ENCODE measurements around the gene PNCK.

Gene PNCK

GRCh38 chrX:153657161-153657560 is 16.5 kb downstream of the PNCK start:
- DNase-seq, result no peak

DNA sequence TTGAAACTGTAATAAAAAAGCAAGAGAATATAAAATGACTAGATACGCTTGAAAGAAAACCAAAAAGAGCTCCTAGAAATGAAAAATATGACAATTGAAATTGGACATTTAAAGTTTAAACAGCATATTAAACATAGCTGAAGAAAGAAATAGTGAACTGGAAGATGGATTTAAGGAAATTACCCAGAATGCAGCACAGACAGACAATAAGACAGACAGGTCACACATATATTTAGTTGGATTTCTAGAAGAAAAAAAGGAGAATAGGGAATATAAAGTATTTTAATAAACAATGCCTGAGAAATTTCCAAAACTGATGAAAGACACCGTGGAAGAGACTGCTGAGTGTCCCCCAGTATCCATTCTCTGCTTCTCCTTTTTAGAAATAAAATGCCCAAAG is 20.1 kb downstream of the PNCK start:
- DNase-seq, result no peak

- no peak for DNase-seq
These were observed 22.0 kb downstream of the PNCK start for GRCh38 chrX:153651540-153652079.

- DNase-seq, result no peak
These were observed 22.7 kb downstream of the PNCK start for GRCh38 chrX:153650959-153651358.

DNA sequence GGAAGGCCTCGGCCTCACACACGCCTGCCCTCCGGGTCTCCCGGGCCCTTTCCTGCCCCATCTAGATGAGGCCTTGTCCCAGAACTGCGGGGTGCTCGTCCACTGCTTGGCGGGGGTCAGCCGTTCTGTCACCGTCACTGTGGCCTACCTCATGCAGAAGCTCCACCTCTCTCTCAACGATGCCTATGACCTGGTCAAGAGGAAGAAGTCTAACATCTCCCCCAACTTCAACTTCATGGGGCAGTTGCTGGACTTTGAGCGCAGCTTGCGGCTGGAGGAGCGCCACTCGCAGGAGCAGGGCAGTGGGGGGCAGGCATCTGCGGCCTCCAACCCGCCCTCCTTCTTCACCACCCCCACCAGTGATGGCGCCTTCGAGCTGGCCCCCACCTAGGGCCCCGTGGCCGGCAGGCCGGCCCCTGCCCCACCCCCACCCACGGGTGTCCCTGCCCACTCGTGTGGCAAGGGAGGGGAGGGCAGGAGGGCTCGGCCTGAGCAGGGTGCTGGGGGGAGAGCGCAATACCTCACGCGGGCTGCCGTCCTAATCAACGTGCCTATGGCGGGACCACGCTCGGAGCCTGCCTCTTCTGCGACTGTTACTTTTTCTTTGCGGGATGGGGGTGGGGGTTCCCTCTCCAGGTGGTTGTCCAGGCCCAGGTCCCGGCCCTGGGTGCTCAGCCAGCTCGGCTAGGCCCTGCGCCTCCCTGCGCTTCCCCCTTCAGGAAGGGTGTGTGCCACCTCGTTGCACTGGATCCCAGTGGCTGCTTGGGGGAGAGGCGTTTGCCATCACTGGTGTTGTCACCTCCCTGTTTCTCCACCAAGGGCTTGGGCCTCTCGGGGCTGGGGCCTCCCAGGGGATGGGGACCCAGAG is 23.5 kb downstream of the PNCK start:
- DNase-seq, result no peak

- DNase-seq, result no peak
These were observed 24.3 kb downstream of the PNCK start for GRCh38 chrX:153649178-153649914.

DNA sequence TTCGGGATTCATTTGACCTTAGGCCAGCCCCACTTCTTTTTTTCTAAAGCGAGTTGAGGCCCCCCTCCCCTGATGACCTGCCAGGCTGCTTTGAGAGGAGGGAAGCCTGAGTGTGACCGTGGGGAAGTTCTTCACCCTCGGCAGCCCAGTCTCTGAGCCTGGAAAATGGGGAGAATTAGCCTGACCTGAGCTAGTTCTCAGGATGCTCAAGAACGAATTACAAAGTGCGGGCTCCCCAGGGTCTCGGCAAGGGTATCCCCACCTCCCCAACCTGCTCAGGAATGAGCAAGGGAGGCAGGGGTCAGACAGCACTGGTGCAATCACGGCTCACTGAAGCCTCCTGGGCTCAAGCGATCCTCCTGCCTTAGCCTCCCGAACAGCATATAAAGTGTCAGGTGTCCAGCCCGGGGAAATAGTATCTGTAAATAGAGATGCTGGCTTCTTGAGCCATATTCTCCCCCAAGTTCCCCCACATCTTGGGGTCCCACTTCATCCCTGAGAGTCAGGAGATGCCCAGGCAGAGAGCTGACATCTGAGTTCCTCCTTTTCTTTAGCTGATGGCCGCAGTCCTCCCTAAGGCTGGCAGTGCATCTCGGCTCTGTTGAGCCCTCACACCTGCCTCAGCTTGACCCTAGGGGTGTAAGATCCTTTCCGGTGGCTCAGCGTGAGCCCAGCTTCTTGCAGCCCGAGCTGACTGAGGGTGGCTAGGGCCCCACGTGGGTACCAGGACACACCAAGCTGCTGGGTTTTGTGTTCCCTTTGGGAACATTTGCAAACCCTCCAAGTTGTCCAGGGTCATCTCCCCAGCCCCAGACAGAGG is 25.0 kb downstream of the PNCK start:
- no peak for DNase-seq

DNA sequence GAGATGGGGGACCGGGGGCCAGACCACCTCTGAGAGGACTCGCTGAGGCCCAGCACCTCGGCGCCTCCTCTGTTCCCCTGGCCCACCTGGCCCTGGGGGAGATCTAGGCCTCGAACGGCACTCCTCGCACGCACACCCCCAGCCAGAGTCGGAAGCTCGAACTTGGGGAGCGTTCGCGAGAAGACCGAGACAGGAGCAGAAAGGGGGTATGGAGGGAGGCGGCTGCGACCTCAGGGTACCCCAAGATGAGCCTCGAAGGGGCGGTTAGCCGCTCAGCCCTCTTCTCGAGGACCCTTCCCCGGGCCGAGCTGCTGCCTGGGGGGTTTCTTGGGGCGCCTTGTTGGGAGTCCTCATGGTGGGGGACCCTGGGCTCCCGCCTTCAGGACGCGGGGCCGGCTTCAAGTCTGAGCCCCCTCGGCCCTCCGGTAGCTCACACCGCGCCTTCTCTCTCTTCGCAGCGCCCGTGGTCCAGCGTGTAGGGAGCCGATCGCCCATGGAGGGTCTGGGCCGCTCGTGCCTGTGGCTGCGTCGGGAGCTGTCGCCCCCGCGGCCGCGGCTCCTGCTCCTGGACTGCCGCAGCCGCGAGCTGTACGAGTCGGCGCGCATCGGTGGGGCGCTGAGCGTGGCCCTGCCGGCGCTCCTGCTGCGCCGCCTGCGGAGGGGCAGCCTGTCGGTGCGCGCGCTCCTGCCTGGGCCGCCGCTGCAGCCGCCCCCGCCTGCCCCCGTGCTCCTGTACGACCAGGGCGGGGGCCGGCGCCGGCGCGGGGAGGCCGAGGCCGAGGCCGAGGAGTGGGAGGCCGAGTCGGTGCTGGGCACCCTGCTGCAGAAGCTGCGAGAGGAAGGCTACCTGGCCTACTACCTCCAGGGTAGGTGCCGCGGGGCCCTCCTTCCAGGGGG is 25.9 kb downstream of the PNCK start:
- DNase-seq, result no peak

DNA sequence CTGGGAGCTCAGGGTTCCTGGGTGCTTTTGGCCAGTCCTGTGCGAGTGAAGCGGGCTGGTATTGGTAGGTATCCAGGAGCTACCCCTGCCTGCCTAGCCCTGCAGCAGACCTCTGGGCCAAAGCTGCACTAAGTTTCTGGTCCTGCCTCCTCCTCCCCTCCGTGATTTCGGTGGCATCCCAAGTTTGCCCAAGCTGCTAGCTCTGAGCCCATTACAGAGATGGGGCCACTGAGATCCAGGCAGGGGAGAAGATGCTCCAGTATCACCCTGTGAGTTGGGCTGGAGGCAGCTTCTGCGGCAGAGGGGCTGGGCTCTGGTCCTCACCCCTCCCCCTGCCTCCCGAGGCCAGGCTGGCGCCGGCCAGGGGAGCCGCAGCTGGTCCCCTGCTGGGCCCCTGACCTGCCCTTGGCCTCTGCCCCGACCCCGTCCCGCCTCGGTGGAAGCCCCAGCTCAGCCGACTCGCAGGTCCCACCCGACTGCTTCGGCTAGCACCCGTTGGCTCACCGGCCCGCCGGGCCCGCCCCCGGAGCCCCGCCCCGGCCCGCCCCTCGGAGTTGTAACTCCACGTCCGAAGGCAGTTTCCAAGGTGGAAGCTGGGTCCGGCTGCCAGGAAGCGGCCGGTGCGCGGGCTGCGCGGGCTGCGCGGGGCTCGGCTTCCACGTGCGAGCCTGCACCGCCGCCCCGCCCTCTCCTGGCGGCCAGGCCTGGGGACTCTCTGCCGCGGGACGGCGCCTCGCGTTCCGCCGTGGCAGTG is 26.8 kb downstream of the PNCK start, which contains the start of gene DUSP9:
TSS of gene DUSP9 (plus strand) at position 584 of the 754 bp plus-strand sequence. CDS start 751 bp downstream, outside the sequence.
- no peak for DNase-seq

DNA sequence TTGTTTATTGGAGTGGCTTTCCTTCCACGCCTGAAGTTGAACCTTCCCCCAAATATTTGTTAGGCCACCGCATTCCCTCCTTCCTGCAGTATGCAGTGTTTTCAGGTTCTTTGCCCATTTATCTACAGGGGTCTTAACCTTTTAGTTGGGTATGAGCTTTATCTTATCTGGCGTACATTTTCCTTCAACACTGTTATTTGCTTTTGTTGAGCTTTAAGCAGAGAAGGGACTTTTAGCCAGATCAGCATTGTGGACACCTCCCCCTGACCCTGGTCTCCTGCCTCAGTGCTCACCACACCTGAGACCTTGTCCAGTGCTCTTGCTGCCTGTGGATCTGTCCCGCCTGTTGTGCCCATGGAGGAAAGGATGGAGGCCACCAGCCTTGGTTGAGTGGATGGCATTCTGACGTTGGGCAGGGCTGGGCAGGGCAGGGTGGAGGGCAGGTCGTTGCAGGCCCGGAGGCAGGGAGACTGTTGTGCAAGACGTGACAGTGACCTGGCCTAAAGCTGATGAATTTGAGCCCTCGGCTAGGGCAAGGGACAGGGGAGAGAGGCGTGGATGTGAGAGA is 27.6 kb downstream of the PNCK start:
- no peak for DNase-seq

- no peak for DNase-seq
These were observed 28.5 kb downstream of the PNCK start for GRCh38 chrX:153645151-153645550.

- DNase-seq, result no peak
These were observed 29.1 kb downstream of the PNCK start for GRCh38 chrX:153644356-153645125.

- no peak for DNase-seq
These were observed 29.9 kb downstream of the PNCK start for GRCh38 chrX:153643431-153644351.

- no peak for DNase-seq
These were observed 30.8 kb downstream of the PNCK start for GRCh38 chrX:153642655-153643430.

DNA sequence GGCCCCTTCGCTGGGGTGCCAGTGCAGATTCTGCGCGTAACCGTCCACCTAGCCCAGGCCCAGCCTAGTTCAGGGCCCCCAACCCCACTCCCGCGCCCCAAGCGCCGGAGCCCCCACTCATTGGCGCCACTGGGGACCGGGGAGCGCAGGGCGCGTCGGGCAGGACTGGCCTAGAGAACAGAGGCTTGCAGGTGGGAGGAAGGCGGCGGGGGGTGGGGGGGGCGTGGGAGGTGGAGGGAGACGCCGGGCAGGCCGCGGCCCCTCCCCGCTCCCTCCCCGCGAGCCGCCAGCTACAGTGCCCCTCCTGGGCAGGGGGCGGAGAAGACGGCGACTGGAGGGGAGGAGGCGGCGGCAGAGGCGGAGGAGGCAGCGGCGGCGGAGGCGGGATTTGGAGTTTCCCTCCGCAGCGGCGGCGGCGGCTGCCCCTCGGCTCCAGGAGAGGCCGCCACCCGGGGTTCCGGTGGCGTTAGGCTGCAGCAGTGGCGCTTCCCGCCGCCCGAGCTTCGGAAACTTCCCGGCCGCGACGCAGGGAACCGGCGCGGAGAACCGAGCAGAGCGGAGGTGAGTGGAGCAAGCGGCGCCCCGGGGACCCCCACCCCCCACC is 31.5 kb downstream of the PNCK start:
- DNase-seq, result no peak

DNA sequence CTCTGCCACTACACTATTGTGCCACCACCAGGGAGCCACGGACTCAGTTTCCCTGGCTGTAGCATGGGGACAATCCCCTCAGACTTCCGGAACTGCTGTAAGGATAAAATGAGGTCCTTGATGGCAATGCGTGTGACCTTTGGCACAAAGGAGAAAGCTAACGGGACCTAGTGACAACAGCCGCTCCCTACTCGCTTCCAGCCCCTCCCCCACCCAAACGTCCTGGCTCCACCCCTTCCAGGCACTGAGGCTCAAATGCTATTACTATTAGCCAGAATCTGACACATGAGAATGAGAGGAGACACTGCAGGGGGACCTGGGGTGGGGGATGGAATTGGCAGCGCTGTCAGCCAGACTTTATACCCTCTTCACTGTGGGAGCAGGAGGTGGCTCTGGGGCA is 32.0 kb downstream of the PNCK start:
- DNase-seq, result no peak

All from NCI-H446 treated with DMSO at 0.1 percent for 48 hours (cell line).